ENCODE results near the gene D2HGDH. TPM values are rescaled to one million over a fixed set of nuclear protein-coding genes. Genes with fewer than 3 reads are reported as not detected.
A peak's percentile ranks its signal among the peaks of the same experiment; 100 is the strongest.

The D2HGDH gene
- total RNA-seq, 1 donor: 13.4 TPM

GRCh38 chr2:241770936-241771285, 36.5 kb downstream of the D2HGDH start:
- no peak for DNase-seq (ENCODE audit: low read depth)
- no peak overlapping the region for H3K4me3 ChIP-seq (ENCODE audit: low read depth, low read length)
- TF ChIP-seq, protein P1, sequence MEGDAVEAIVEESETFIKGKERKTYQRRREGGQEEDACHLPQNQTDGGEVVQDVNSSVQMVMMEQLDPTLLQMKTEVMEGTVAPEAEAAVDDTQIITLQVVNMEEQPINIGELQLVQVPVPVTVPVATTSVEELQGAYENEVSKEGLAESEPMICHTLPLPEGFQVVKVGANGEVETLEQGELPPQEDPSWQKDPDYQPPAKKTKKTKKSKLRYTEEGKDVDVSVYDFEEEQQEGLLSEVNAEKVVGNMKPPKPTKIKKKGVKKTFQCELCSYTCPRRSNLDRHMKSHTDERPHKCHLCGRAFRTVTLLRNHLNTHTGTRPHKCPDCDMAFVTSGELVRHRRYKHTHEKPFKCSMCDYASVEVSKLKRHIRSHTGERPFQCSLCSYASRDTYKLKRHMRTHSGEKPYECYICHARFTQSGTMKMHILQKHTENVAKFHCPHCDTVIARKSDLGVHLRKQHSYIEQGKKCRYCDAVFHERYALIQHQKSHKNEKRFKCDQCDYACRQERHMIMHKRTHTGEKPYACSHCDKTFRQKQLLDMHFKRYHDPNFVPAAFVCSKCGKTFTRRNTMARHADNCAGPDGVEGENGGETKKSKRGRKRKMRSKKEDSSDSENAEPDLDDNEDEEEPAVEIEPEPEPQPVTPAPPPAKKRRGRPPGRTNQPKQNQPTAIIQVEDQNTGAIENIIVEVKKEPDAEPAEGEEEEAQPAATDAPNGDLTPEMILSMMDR (IDR thresholded peaks at IDR 0.05; ENCODE audit: insufficient read depth, low read depth, low read length): no peak

GRCh38 chr2:241771286-241772062, 37.0 kb downstream of the D2HGDH start:
- TF ChIP-seq, protein P1 (IDR thresholded peaks at IDR 0.05; ENCODE audit: insufficient read depth, low read depth, low read length): no peak
- DNase-seq (ENCODE audit: low read depth): peak; percentile 55
- H3K4me3 ChIP-seq (ENCODE audit: low read depth, low read length): no peak overlapping the region

DNA sequence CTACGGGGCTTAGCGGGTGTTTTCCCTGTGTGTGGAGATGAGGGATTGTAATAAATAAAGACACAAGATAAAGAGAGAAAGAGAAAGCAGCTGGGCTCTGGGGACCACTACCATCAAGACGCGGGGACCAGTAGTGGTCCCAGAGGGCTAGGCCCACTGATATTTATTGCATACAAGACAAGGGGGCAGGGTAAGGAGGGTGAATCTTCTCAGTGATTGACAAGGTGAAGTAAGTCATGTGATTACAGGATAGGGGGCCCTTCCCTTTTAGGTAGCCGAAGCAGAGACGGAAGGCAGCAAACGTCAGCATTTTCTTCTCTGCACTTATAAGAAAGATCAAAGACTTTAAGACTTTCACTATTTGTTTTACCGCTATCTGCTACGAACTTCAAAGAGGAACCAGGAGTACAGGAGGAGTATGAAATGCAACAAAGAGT, 37.7 kb downstream of the D2HGDH start:
- TF ChIP-seq, protein P1 (IDR thresholded peaks at IDR 0.05; ENCODE audit: insufficient read depth, low read depth, low read length): no peak
- DNase-seq (ENCODE audit: low read depth): no peak

GRCh38 chr2:241773511-241774418, 39.3 kb downstream of the D2HGDH start:
- H3K4me3 ChIP-seq (ENCODE audit: low read depth, low read length): no peak overlapping the region
- TF ChIP-seq, protein P1 (IDR thresholded peaks at IDR 0.05; ENCODE audit: insufficient read depth, low read depth, low read length): no peak
- no peak for DNase-seq (ENCODE audit: low read depth)

More for the DNA sequence above, 37.7 kb downstream of the D2HGDH start:
- H3K4me3 ChIP-seq (ENCODE audit: low read depth, low read length): no peak overlapping the region

DNA sequence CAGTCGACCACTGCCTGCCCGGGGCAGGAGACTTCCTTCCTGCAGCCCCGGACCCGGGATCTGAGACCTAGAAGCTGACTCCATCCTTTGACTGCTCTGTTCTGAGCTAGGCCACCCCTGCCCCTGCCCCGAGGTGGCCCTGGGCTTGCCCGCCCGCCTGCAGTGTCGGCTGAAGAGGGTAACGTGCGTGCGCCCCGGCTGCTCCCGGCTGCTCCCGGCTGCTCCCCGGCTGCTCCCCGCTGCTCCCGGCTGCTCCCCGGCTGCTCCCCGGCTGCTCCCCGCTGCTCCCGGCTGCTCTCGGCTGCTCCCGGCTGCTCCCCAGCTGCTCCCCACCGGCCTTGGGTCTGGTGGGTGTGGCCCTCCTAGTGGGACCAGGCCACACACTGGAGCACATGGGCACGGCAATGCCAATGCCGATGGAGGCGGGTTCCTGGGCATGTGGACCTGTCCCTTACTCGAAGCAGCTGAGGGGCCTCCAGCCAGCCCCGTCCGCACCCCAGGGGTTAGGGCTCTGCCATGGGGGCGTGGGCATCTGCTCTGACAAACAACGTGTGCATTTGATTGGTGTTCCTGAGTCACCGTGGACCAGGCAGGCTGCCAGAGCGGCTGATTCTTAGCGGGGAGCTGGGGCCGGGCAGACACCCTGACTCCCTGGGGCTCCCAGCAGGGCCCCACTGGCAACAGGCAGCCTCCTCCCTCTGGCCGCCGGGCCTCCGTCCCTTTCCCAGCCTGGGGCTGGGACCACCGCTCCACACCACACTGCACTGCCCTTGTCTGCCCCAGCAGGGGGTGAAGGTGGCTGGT, 40.2 kb downstream of the D2HGDH start:
- TF ChIP-seq, protein P1 (IDR thresholded peaks at IDR 0.05; ENCODE audit: insufficient read depth, low read depth, low read length): no peak
- no peak overlapping the region for H3K4me3 ChIP-seq (ENCODE audit: low read depth, low read length)
- peak; percentile 58 for DNase-seq (ENCODE audit: low read depth)
